GM21526 (cell line): ENCODE data around the gene ABHD14A.

Source experiments
- ATAC-seq: cut with Tn5 transposase; IDR thresholded peaks from one replicate; pipeline ENCODE4 v1.9.1; 2021; ENCODE audit warnings: moderate library complexity; ENCODE audit not compliant: unreplicated experiment, low FRiP score

ABHD14A gene

GRCh38 chr3:51968883-51969678, 5.8 kb upstream of the ABHD14A start:
- ATAC-seq: no peak

- ATAC-seq: no peak
These were observed 5.0 kb upstream of the ABHD14A start for GRCh38 chr3:51969841-51970240.

- ATAC-seq: no peak
These were observed 4.1 kb upstream of the ABHD14A start for GRCh38 chr3:51970606-51971300.

GRCh38 chr3:51971350-51971749, 3.5 kb upstream of the ABHD14A start:
- ATAC-seq: no peak

GRCh38 chr3:51974277-51974962, 444 bp upstream of the ABHD14A start:
- no peak for ATAC-seq

- ATAC-seq: no peak
These were observed 1.1 kb downstream of the ABHD14A start for GRCh38 chr3:51975852-51976549.

GRCh38 chr3:51977446-51978142, 2.7 kb downstream of the ABHD14A start:
- ATAC-seq: no peak

GRCh38 chr3:51978143-51978502, 3.3 kb downstream of the ABHD14A start:
- ATAC-seq: no peak

- no peak for ATAC-seq
These were observed 5.4 kb downstream of the ABHD14A start for GRCh38 chr3:51980253-51980652.

GRCh38 chr3:51982352-51982837, 7.5 kb downstream of the ABHD14A start:
- ATAC-seq: peak; percentile 36

GRCh38 chr3:51982838-51983577, 8.1 kb downstream of the ABHD14A start, which contains the start of gene ACY1:
TSS of gene ACY1 (plus strand) at chr3:51983535. CDS start at chr3:51984065, 530 bp downstream.
- ATAC-seq: peak; percentile 57

GRCh38 chr3:51983578-51984268, 8.9 kb downstream of the ABHD14A start:
- ATAC-seq: no peak

- ATAC-seq: no peak
These were observed 9.4 kb downstream of the ABHD14A start for GRCh38 chr3:51984269-51984647.

- ATAC-seq: no peak
These were observed 10.2 kb downstream of the ABHD14A start for GRCh38 chr3:51985063-51985462.

- ATAC-seq: no peak
These were observed 11.4 kb downstream of the ABHD14A start for GRCh38 chr3:51986010-51986947.

GRCh38 chr3:51987568-51987967, 12.7 kb downstream of the ABHD14A start:
- ATAC-seq: no peak

GRCh38 chr3:51988286-51989146, 13.7 kb downstream of the ABHD14A start:
- no peak for ATAC-seq
